A673 (cell line): Measurements from ENCODE around the gene ZNF516. TPM values are rescaled to one million over a fixed set of nuclear protein-coding genes. Genes with fewer than 3 reads are reported as not detected.

Experiments used
- BruUV-seq: library from RNA; stranded (reverse); fragments of 400-500 nt; replicated peaks from 2 replicates; lab custom pipeline; 2021; lab: Mats Ljungman, UMichigan
- CTCF ChIA-PET: fragments of 300-600 bp; sonication (Branson Sonifier 250); formaldehyde crosslinking; loops from one replicate; lab custom pipeline; 2022; ENCODE audit warnings: antibody characterized with exemption; lab: Charles Lee
- POLR2A ChIA-PET: fragments of 300-600 bp; sonication (Branson Sonifier 250); formaldehyde crosslinking; loops from one replicate; lab custom pipeline; 2022; ENCODE audit warnings: antibody characterized with exemption; ENCODE audit not compliant: low non-redundant PET; lab: Charles Lee
- DNase-seq: peaks from one replicate; pipeline ENCODE4 v3.0.0-alpha.2; 2015; ENCODE audit warnings: low spot score
- H3K27ac ChIP-seq: fragments of 200-600 bp; sonication (generic); 2 replicates; pipeline ENCODE4 v1.5.1; 2016; ENCODE audit warnings: mixed run types, low read depth, mild to moderate bottlenecking, mixed read lengths, antibody characterized with exemption, low read length; ENCODE audit not compliant: poor library complexity, severe bottlenecking
- H3K27me3 ChIP-seq: fragments of 200-600 bp; sonication (generic); replicated peaks from 2 replicates; pipeline ENCODE4 v1.6.1; 2017; ENCODE audit warnings: mixed run types, low read depth, mild to moderate bottlenecking, mixed read lengths, antibody characterized with exemption, low read length; ENCODE audit not compliant: insufficient read depth, poor library complexity
- H3K36me3 ChIP-seq: fragments of 200-600 bp; sonication (generic); 2 replicates; pipeline ENCODE4 v1.6.1; 2016; ENCODE audit warnings: mixed run types, mild to moderate bottlenecking, mixed read lengths, antibody characterized with exemption, low read length; ENCODE audit not compliant: insufficient read depth, poor library complexity, severe bottlenecking
- H3K4me1 ChIP-seq: fragments of 200-600 bp; sonication (generic); 2 replicates; pipeline ENCODE4 v1.6.1; 2017; ENCODE audit warnings: mixed run types, mild to moderate bottlenecking, mixed read lengths, antibody characterized with exemption, low read length; ENCODE audit not compliant: insufficient read depth, poor library complexity, severe bottlenecking
- H3K4me3 ChIP-seq: fragments of 200-600 bp; sonication (generic); 2 replicates; pipeline ENCODE4 v1.5.1; 2016; ENCODE audit warnings: low read depth, mixed run types, mild to moderate bottlenecking, mixed read lengths, low read length; ENCODE audit not compliant: poor library complexity, severe bottlenecking
- H3K9me3 ChIP-seq: fragments of 200-600 bp; sonication (generic); 2 replicates; pipeline ENCODE4 v1.6.1; 2016; ENCODE audit warnings: mixed run types, low read depth, mild to moderate bottlenecking, mixed read lengths, antibody characterized with exemption, low read length; ENCODE audit not compliant: poor library complexity, severe bottlenecking
- EZH2 ChIP-seq: fragments of 200-600 bp; sonication (generic); IDR thresholded peaks from 2 replicates; pipeline ENCODE4 v1.6.1; 2017; ENCODE audit warnings: borderline replicate concordance, low read depth, mild to moderate bottlenecking, mixed read lengths, antibody characterized with exemption, low read length; ENCODE audit not compliant: poor library complexity, severe bottlenecking
- intact Hi-C: fragments of 100-400 bp; cut with micrococcal nuclease; formaldehyde crosslinking; loops from one replicate; pipeline ENCODE4 v1.10.0; 2022; ENCODE audit not compliant: unreplicated experiment
- total RNA-seq: library from RNA; stranded (reverse); gene quantifications from 2 replicates; pipeline ENCODE4 v1.2.3, GENCODE V29; 2021
- TF ChIP-seq, protein P1 (sequence below): fragments of 300-800, 200-600 bp; sonication (generic); conservative IDR thresholded peaks from 2 replicates; pipeline ENCODE4 v1.5.1; 2017; ENCODE audit warnings: low read depth, mild to moderate bottlenecking, antibody characterized with exemption, low read length, moderate library complexity, mixed read lengths

ZNF516 gene
- total RNA-seq, 1 experiment from 2014 or later, result 32.3 TPM

DNA sequence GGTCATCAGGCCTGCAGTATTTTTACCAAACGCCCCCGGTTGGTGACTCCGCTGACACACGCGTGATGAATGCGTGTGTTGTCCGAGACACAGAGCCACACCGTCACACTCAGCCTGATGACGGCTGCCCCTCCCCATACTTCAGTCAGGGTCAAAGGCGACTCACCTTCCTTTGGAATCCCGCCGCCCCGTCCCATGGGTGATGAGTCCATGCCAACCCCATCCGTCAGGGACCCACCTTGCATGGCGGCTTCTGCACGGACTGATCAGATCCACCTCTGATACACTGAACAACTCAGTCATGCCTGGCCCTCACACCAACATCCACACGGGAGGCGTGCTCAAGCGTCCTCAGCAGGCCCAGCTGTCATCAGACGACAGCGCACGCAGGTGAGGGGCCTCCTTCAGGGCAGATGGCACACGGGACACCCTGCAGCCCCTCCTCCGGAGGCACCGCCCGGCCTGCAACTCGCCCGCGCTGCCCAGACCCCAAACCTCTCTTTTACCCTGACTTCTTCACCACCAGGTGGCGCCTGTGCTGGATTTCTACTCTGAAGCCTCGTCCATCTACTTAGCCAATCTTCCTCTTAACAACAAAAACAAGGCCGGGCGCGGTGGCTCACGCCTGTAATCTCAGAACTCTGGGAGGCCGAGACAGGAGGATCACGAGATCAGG, 89.2 kb downstream of the ZNF516 start:
- CTCF ChIA-PET, result interaction anchor here (1.0 kb wide), 1 partner anchor 281 kb away, joined by 5 read pairs; no protein-coding TSS in a partner anchor
- intact Hi-C loops, result loop anchor here (1.0 to 5.0 kb wide), 2 partner anchors 91 to 214 kb away; partner anchors contain the start of gene ZNF516

DNA sequence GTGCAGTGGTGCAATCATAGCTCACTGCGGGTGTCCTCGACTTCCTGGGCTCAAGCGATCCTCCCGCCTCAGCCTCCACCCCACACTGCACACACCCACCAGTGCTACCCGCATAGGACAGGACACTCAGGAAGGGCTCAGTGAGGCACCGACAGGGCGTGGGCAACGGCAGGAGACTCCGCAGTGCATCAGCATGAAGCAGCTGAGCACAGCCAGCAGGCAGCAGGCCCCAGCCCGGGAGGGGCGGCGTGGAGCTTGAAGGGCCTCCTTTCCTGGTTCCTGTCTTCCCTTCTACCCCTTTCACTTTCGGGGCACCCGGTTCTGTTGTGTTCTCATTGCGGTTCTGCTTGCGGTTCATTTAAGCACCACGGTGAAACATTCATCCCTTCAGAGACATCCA, 89.8 kb downstream of the ZNF516 start:
- BruUV-seq, result no TSS peak
- intact Hi-C loops, result loop anchor here (5.0 kb wide), 1 partner anchor 92 kb away; the partner anchor contains the start of gene ZNF516
- no peak overlapping the region for H3K27ac ChIP-seq
- no peaks in the 10 kb centered on the region for H3K4me1 ChIP-seq
- H3K36me3 ChIP-seq, result no peaks in the 10 kb centered on the region
- H3K27me3 ChIP-seq, result no peaks in the 10 kb centered on the region
- H3K9me3 ChIP-seq, result no peaks in the 10 kb centered on the region
- TF ChIP-seq, protein P1, sequence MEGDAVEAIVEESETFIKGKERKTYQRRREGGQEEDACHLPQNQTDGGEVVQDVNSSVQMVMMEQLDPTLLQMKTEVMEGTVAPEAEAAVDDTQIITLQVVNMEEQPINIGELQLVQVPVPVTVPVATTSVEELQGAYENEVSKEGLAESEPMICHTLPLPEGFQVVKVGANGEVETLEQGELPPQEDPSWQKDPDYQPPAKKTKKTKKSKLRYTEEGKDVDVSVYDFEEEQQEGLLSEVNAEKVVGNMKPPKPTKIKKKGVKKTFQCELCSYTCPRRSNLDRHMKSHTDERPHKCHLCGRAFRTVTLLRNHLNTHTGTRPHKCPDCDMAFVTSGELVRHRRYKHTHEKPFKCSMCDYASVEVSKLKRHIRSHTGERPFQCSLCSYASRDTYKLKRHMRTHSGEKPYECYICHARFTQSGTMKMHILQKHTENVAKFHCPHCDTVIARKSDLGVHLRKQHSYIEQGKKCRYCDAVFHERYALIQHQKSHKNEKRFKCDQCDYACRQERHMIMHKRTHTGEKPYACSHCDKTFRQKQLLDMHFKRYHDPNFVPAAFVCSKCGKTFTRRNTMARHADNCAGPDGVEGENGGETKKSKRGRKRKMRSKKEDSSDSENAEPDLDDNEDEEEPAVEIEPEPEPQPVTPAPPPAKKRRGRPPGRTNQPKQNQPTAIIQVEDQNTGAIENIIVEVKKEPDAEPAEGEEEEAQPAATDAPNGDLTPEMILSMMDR, result no peak
- no peak for TF ChIP-seq EZH2
- POLR2A ChIA-PET, result no interaction called here
- H3K4me3 ChIP-seq, result no peak overlapping the region
- DNase-seq, result no peak
- CTCF ChIA-PET, result interaction anchor here (1.0 kb wide), 1 partner anchor 282 kb away, joined by 5 read pairs; no protein-coding TSS in a partner anchor

More for the DNA sequence above, 89.2 kb downstream of the ZNF516 start:
- H3K27me3 ChIP-seq, result no peaks in the 10 kb centered on the region
- no peaks in the 10 kb centered on the region for H3K9me3 ChIP-seq
- H3K4me1 ChIP-seq, result no peaks in the 10 kb centered on the region
- H3K36me3 ChIP-seq, result no peaks in the 10 kb centered on the region
- DNase-seq, result peak; percentile 73
- BruUV-seq, result no TSS peak
- POLR2A ChIA-PET, result no interaction called here
- H3K4me3 ChIP-seq, result no peak overlapping the region
- no peak overlapping the region for H3K27ac ChIP-seq
- TF ChIP-seq EZH2, result no peak
- TF ChIP-seq, protein P1, result peak; percentile 78

DNA sequence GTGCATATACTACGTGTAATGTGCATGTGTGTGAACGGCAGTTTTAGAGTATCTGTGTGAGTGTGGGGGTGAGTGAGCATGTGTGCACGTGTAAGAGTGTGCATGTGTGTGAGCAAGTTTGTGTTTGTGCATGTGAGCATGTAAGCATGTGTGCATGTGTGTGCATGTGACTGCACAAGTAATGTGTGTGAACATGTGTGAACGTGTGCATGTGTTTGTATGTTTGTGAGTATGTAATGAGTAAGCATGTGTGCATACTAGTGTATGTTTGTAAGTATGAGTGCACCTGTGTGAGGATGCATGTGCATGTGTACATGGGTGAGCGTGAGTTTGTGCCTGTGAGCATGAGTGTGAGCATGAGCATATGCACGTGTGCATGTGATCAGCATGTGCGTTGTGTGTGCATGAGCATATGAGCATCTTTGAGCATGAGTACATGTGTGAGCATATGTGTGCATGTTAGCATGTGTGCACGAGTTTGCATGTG, 90.7 kb downstream of the ZNF516 start:
- no peaks in the 10 kb centered on the region for H3K36me3 ChIP-seq
- no peaks in the 10 kb centered on the region for H3K9me3 ChIP-seq
- intact Hi-C loops, result no loop called here
- no peak overlapping the region for H3K4me3 ChIP-seq
- no peak for DNase-seq
- POLR2A ChIA-PET, result no interaction called here
- H3K27ac ChIP-seq, result no peak overlapping the region
- no peaks in the 10 kb centered on the region for H3K27me3 ChIP-seq
- BruUV-seq, result no TSS peak
- no peak for TF ChIP-seq EZH2
- TF ChIP-seq, protein P1, result no peak
- CTCF ChIA-PET, result interaction anchor here (1.0 kb wide), 1 partner anchor 283 kb away, joined by 5 read pairs; no protein-coding TSS in a partner anchor
- no peaks in the 10 kb centered on the region for H3K4me1 ChIP-seq
